Type B pancreatic cell (in vitro differentiated cells): ENCODE data around the gene PFDN5. TPM values are rescaled to one million over a fixed set of nuclear protein-coding genes. Genes with fewer than 3 reads are reported as not detected.
A peak's percentile ranks its signal among the peaks of the same experiment; 100 is the strongest.

ENCODE experiments used
- DNase-seq: peaks from one replicate; pipeline ENCODE4 v3.0.0; 2021; ENCODE audit warnings: mixed read lengths; ENCODE audit not compliant: unreplicated experiment; ENCODE audit errors: extremely low spot score
- H3K27ac Mint-ChIP-seq: 2 replicates; pipeline ENCODE4 v1.8.0; 2021; ENCODE audit warnings: mild to moderate bottlenecking, mixed read lengths
- H3K27me3 Mint-ChIP-seq: 2 replicates; pipeline ENCODE4 v1.8.0; 2021; ENCODE audit warnings: mixed read lengths
- H3K36me3 Mint-ChIP-seq: 2 replicates; pipeline ENCODE4 v1.8.0; 2021; ENCODE audit warnings: mixed read lengths
- H3K4me1 Mint-ChIP-seq: one replicate; pipeline ENCODE4 v1.8.0; 2021; ENCODE audit warnings: mixed read lengths; ENCODE audit not compliant: unreplicated experiment
- H3K4me3 Mint-ChIP-seq: 2 replicates; pipeline ENCODE4 v1.8.0; 2021; ENCODE audit warnings: mild to moderate bottlenecking, mixed read lengths
- H3K9me3 Mint-ChIP-seq: 2 replicates; pipeline ENCODE4 v1.8.0; 2021; ENCODE audit warnings: mixed read lengths
- total RNA-seq: library from RNA; stranded (reverse); gene quantifications from 2 replicates; pipeline ENCODE4 v1.2.1, GENCODE V29; 2021; ENCODE audit warnings: low replicate concordance
- TF ChIP-seq, protein P1 (sequence below): fragments of 200-600 bp; sonication (generic); conservative IDR thresholded peaks from 2 replicates; pipeline ENCODE4 v1.5.0; 2021; ENCODE audit warnings: antibody characterized with exemption, mild to moderate bottlenecking

PFDN5 gene
- total RNA-seq, 1 donor from 2014 or later = 336 TPM

DNA sequence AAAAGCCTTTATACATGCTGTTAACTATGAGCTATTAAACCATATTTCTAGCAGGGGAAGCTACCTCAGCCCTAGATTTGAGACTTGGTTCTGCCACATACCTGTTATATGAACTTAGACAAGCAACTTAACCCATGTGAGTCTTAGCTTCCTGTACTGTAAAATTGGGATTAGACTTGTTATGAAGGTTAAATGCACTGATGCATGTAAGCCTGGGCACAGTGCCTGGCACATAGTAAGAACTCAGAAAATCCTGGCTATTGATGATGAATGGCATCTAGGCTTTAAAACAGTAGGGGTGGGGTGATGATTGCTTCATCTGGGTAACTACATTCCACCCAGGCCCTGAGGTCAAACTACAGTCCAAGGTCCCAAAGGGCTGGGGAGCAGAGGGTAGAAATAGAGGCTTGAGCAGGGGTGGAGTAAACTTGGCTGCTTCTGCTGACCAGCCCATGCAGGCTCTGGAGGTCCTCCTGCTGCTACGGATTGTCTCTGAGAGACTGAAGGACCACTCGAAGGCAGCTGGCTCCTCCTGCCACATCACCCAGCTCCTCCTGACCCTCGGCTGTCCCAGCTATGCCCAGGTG, 16.0 kb upstream of the PFDN5 start:
- no peaks in the 10 kb centered on the region for H3K9me3 Mint-ChIP-seq
- H3K27me3 Mint-ChIP-seq = no peaks in the 10 kb centered on the region
- TF ChIP-seq, protein P1, sequence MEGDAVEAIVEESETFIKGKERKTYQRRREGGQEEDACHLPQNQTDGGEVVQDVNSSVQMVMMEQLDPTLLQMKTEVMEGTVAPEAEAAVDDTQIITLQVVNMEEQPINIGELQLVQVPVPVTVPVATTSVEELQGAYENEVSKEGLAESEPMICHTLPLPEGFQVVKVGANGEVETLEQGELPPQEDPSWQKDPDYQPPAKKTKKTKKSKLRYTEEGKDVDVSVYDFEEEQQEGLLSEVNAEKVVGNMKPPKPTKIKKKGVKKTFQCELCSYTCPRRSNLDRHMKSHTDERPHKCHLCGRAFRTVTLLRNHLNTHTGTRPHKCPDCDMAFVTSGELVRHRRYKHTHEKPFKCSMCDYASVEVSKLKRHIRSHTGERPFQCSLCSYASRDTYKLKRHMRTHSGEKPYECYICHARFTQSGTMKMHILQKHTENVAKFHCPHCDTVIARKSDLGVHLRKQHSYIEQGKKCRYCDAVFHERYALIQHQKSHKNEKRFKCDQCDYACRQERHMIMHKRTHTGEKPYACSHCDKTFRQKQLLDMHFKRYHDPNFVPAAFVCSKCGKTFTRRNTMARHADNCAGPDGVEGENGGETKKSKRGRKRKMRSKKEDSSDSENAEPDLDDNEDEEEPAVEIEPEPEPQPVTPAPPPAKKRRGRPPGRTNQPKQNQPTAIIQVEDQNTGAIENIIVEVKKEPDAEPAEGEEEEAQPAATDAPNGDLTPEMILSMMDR = no peak
- H3K4me1 Mint-ChIP-seq = no peaks in the 10 kb centered on the region
- H3K27ac Mint-ChIP-seq = no peak overlapping the region
- peaks cover 17% of the 10 kb centered on the region for H3K36me3 Mint-ChIP-seq
- H3K4me3 Mint-ChIP-seq = no peak overlapping the region
- no peak for DNase-seq

DNA sequence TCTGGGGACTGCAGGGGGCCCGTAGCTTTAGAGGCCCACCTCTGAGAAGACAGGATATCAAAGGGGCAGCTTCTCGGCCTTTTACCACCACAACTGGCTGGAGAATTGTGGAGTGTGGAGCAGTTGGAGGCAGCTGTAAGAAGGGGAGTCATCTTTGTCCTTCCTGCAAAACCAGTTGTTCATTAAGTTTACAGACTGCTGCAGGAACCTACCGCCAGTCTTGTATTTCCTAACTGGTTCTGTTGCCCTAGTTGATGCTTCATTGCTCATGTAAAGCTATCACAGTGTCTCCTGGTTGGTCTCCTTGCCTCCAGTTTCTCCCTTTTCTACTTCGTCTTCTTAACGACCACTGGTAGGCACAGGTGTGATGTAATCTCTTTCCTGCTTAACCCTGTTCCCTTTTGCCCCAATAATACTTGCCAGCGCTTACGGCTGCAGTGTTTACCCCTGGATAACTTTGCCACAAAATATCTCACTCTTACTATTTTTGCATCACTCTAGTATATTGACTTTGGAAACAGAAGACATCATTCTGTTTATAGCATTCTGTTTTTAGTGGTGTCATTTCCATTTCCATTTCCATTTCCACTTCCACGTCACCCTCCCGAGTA, 15.3 kb upstream of the PFDN5 start:
- Mint-ChIP-seq H3K27me3 (no peaks in the 10 kb centered on the region), H3K4me1 (no peaks in the 10 kb centered on the region), H3K9me3 (no peaks in the 10 kb centered on the region), H3K4me3 (no peak overlapping the region), H3K27ac (peak overlapping the region; percentile 5), H3K36me3 (peaks cover 13% of the 10 kb centered on the region)
- TF ChIP-seq, protein P1 = no peak
- DNase-seq = no peak

DNA sequence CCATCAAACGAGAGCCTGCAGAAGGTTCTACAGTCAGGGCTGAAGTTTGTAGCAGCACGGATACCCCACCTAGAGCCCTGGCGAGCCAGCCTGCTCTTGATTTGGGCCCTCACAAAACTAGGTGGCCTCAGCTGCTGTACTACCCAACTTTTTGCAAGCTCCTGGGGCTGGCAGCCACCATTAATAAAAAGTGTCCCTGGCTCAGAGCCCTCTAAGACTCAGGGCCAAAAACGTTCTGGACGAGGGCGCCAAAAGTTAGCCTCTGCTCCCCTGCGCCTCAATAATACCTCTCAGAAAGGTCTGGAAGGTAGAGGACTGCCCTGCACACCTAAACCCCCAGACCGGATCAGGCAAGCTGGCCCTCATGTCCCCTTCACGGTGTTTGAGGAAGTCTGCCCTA, 8.9 kb upstream of the PFDN5 start:
- TF ChIP-seq, protein P1 = no peak
- H3K36me3 Mint-ChIP-seq = peaks cover 9% of the 10 kb centered on the region
- H3K4me3 Mint-ChIP-seq = no peak overlapping the region
- H3K27me3 Mint-ChIP-seq = no peaks in the 10 kb centered on the region
- H3K4me1 Mint-ChIP-seq = no peaks in the 10 kb centered on the region
- no peak overlapping the region for H3K27ac Mint-ChIP-seq
- DNase-seq = no peak
- H3K9me3 Mint-ChIP-seq = no peaks in the 10 kb centered on the region

DNA sequence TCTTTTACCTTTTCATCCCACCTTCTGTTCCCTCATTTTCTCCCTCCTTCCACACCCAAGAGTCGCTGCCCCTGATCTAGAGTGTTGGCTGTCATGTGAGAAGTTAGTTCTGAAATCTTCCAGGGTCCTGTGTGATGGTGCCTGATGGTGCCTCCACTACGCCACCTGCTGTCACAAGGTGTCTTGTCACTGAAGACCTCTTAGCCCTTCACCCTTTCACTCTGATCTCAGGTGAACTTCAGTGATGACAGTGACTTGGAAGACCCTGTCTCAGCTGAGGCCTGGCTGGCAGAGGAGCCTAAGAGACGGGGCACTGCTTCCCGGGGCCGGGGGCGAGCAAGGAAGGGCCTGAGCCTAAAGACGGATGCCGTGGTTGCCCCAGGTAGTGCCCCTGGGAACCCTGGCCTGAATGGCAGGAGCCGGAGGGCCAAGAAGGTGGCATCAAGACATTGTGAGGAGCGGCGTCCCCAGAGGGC, 7.6 kb upstream of the PFDN5 start:
- Mint-ChIP-seq H3K27me3 (no peaks in the 10 kb centered on the region), H3K36me3 (peaks cover 9% of the 10 kb centered on the region), H3K9me3 (no peaks in the 10 kb centered on the region), H3K4me1 (no peaks in the 10 kb centered on the region), H3K4me3 (no peak overlapping the region), H3K27ac (peak overlapping the region; percentile 3)
- no peak for DNase-seq
- TF ChIP-seq, protein P1 = peak; percentile 75

DNA sequence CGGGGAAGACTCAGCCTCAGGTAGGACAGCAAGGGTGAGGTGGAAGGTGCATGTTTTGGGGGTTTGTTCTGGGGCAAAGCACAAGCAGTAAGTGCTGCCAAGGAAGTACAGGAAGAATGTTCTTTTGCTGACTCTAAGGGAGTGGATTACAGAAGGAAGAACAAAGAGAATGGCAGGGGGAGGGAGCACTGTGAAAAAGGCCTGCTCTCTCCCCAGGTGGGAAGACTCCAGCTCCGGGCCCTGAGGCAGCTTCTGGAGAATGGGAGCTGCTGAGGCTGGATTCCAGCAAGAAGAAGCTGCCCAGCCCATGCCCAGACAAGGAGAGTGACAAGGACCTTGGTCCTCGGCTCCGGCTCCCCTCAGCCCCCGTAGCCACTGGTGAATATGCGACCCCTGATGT, 7.0 kb upstream of the PFDN5 start:
- H3K4me1 Mint-ChIP-seq = no peaks in the 10 kb centered on the region
- peaks cover 9% of the 10 kb centered on the region for H3K36me3 Mint-ChIP-seq
- DNase-seq = no peak
- H3K4me3 Mint-ChIP-seq = no peak overlapping the region
- no peak overlapping the region for H3K27ac Mint-ChIP-seq
- no peaks in the 10 kb centered on the region for H3K27me3 Mint-ChIP-seq
- H3K9me3 Mint-ChIP-seq = no peaks in the 10 kb centered on the region
- TF ChIP-seq, protein P1 = no peak
